Tibial nerve (tissue), 4 donors: ENCODE data around the gene NELL2.

Source experiments
- CTCF ChIP-seq, 5 experiments: fragments of 200-600 bp in 3 of 5; fragments of 450-650 bp in 2 of 5; sonication (generic) in 3 of 5; IDR thresholded peaks; one replicate each; pipeline ENCODE4 v1.5.1; 2016 to 2019; ENCODE audit warnings: antibody characterized with exemption in 5 of 5, mild to moderate bottlenecking in 3 of 5, moderate library complexity in 2 of 5
- EP300 ChIP-seq, 2 donors: sonication (generic); formaldehyde crosslinking; IDR thresholded peaks; one replicate each; pipeline ENCODE4 v1.6.1; 2017; ENCODE audit warnings: antibody characterized with exemption in 2 of 2, mild to moderate bottlenecking in 1 of 2

GRCh38 chr12:44477331-44477980, 398.7 kb downstream of the NELL2 start:
- TF ChIP-seq CTCF (IDR thresholded peaks at IDR 0.05) (no peak), EP300 (IDR thresholded peaks at IDR 0.05) (no peak)
